HepG2 (cell line): ENCODE data around the gene NPAS2. TPM values are rescaled to one million over a fixed set of nuclear protein-coding genes. Genes with fewer than 3 reads are reported as not detected.
A peak's percentile ranks its signal among the peaks of the same experiment; 100 is the strongest.

Experiments used
- ATF6 ChIP-seq: sonication (generic); formaldehyde crosslinking; conservative IDR thresholded peaks from 2 replicates; pipeline ENCODE4 v1.4.0; 2020; ENCODE audit warnings: missing genetic modification reagents
- ELF3 ChIP-seq: IDR thresholded peaks from 2 replicates; pipeline ENCODE4 v1.6.1; 2016; ENCODE audit warnings: missing genetic modification reagents, missing compliant biosample characterization
- HNF4G ChIP-seq, 2 experiments: sonication (generic) in 1 of 2; formaldehyde crosslinking in 1 of 2; IDR thresholded peaks; 2 replicates each; pipeline versions ENCODE4 v1.4.0 to v1.6.1; 2011 to 2020; ENCODE audit warnings: borderline replicate concordance in 2 of 2, low read depth in 2 of 2, mild to moderate bottlenecking in 2 of 2, low read length in 1 of 2, missing genetic modification reagents in 1 of 2, moderate library complexity in 1 of 2
- KAT7 ChIP-seq: IDR thresholded peaks from 2 replicates; pipeline ENCODE4 v1.6.1; 2018; ENCODE audit warnings: borderline replicate concordance, missing compliant biosample characterization
- NFKBIZ ChIP-seq: IDR thresholded peaks from 2 replicates; pipeline ENCODE4 v1.6.1; 2018; ENCODE audit warnings: missing genetic modification reagents, missing compliant biosample characterization
- ZFAT ChIP-seq: sonication (generic); formaldehyde crosslinking; conservative IDR thresholded peaks from 2 replicates; pipeline ENCODE4 v1.8.1; 2023; ENCODE audit warnings: missing genetic modification reagents, inconsistent platforms
- ZNF562 ChIP-seq: sonication (generic); formaldehyde crosslinking; IDR thresholded peaks from 2 replicates; pipeline ENCODE4 v1.8.0; 2022; ENCODE audit warnings: missing genetic modification reagents, borderline replicate concordance
- ZNF572 ChIP-seq: sonication (generic); formaldehyde crosslinking; IDR thresholded peaks from 2 replicates; pipeline ENCODE4 v1.5.1; 2020; ENCODE audit warnings: mild to moderate bottlenecking, missing genetic modification reagents
- ZNF577 ChIP-seq: sonication (generic); formaldehyde crosslinking; IDR thresholded peaks from 2 replicates; pipeline ENCODE4 v1.4.0; 2020; ENCODE audit warnings: mild to moderate bottlenecking, low read depth, missing genetic modification reagents, borderline replicate concordance
- ZNF639 ChIP-seq: conservative IDR thresholded peaks from 2 replicates; pipeline ENCODE4 v1.6.1; 2018; ENCODE audit warnings: missing genetic modification reagents
- ZNF772 ChIP-seq: sonication (generic); formaldehyde crosslinking; IDR thresholded peaks from 2 replicates; pipeline ENCODE4 v1.5.0; 2020; ENCODE audit warnings: mild to moderate bottlenecking, missing genetic modification reagents
- polyA plus RNA-seq, 8 experiments: library from polyadenylated mRNA; depleted of rRNA in 3 of 8; stranded (reverse) in 7 of 8; unstranded in 1 of 8; fragments of >200 nt; fragmentation: Illumina TruSeq in 4 of 8; extraction: Trizol in 4 of 8; gene quantifications; 2 replicates each; pipeline versions ENCODE4 v1.2.1 to v1.2.3, GENCODE V29; 2011 to 2016; ENCODE audit warnings: low read depth in 4 of 8, missing spikeins in 1 of 8, mixed read lengths in 1 of 8; ENCODE audit not compliant: insufficient read depth in 1 of 8
- total RNA-seq, 5 experiments: library from RNA; depleted of rRNA; stranded (reverse); fragments of >200 nt; fragmentation: Illumina TruSeq; extraction: Trizol; gene quantifications; 2 replicates each; pipeline ENCODE4 v1.2.3, GENCODE V29; 2016; ENCODE audit warnings: low read depth in 1 of 5
- TF ChIP-seq, protein P1 (sequence below): sonication (generic); formaldehyde crosslinking; IDR thresholded peaks from 2 replicates; pipeline ENCODE4 v1.5.0; 2020; ENCODE audit warnings: missing genetic modification reagents
- TF ChIP-seq, protein P2 (sequence below), 2 experiments: sonication (generic) in 1 of 2; formaldehyde crosslinking in 1 of 2; IDR thresholded peaks; 2 replicates each; pipeline versions ENCODE4 v1.4.0 to v1.6.1; 2016 to 2020; ENCODE audit warnings: borderline replicate concordance in 1 of 2, low read depth in 1 of 2, mild to moderate bottlenecking in 1 of 2, missing genetic modification reagents in 1 of 2
- TF ChIP-seq, protein P3 (sequence below): IDR thresholded peaks from 2 replicates; pipeline ENCODE4 v1.6.1; 2018; ENCODE audit warnings: missing genetic modification reagents
- TF ChIP-seq, protein P4 (sequence below): sonication (generic); formaldehyde crosslinking; IDR thresholded peaks from 2 replicates; pipeline ENCODE4 v1.8.0; 2022; ENCODE audit warnings: mild to moderate bottlenecking, missing genetic modification reagents, moderate library complexity

Gene NPAS2
- total and polyA plus RNA-seq, 2 of the 13 experiments (the other 11 are each of a cell fraction or from before 2014, with no cell fraction given), result 14.8 to 37.5 TPM

GRCh38 chr2:100780203-100781008, 39.5 kb upstream of the NPAS2 start (continued):
- TF ChIP-seq ATF6 (CRISPR knock-in tag) (no peak), ZNF572 (CRISPR knock-in tag) (peak; percentile 90), ZFAT (CRISPR knock-in tag) (no peak), NFKBIZ (peak; percentile 98), ZNF562 (no peak), HNF4G (IDR thresholded peaks at IDR 0.05; ENCODE audit: borderline replicate concordance, low read depth, low read length) (peak; percentile 99), HNF4G (CRISPR knock-in tag; IDR thresholded peaks at IDR 0.05; ENCODE audit: borderline replicate concordance, low read depth) (peak; percentile 89; the same call in 1 of the 2 replicates), ELF3 (CRISPR knock-in tag) (peak; percentile 99), KAT7 (peak; percentile 60), ZNF772 (CRISPR knock-in tag) (peak; percentile 89; the same call in 1 of the 2 replicates), ZNF577 (CRISPR knock-in tag) (no peak), ZNF639 (CRISPR knock-in tag) (peak; percentile 57; the same call in 1 of the 2 replicates)
- TF ChIP-seq, protein P1, sequence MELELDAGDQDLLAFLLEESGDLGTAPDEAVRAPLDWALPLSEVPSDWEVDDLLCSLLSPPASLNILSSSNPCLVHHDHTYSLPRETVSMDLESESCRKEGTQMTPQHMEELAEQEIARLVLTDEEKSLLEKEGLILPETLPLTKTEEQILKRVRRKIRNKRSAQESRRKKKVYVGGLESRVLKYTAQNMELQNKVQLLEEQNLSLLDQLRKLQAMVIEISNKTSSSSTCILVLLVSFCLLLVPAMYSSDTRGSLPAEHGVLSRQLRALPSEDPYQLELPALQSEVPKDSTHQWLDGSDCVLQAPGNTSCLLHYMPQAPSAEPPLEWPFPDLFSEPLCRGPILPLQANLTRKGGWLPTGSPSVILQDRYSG (CRISPR knock-in tag), result no peak; the same call in 1 of the 2 replicates
- TF ChIP-seq, protein P2, sequence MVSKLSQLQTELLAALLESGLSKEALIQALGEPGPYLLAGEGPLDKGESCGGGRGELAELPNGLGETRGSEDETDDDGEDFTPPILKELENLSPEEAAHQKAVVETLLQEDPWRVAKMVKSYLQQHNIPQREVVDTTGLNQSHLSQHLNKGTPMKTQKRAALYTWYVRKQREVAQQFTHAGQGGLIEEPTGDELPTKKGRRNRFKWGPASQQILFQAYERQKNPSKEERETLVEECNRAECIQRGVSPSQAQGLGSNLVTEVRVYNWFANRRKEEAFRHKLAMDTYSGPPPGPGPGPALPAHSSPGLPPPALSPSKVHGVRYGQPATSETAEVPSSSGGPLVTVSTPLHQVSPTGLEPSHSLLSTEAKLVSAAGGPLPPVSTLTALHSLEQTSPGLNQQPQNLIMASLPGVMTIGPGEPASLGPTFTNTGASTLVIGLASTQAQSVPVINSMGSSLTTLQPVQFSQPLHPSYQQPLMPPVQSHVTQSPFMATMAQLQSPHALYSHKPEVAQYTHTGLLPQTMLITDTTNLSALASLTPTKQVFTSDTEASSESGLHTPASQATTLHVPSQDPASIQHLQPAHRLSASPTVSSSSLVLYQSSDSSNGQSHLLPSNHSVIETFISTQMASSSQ (IDR thresholded peaks at IDR 0.05; ENCODE audit: low read depth), result peak; percentile 83
- TF ChIP-seq, protein P2 (CRISPR knock-in tag; IDR thresholded peaks at IDR 0.05; ENCODE audit: borderline replicate concordance), result peak; percentile 68
- TF ChIP-seq, protein P3, sequence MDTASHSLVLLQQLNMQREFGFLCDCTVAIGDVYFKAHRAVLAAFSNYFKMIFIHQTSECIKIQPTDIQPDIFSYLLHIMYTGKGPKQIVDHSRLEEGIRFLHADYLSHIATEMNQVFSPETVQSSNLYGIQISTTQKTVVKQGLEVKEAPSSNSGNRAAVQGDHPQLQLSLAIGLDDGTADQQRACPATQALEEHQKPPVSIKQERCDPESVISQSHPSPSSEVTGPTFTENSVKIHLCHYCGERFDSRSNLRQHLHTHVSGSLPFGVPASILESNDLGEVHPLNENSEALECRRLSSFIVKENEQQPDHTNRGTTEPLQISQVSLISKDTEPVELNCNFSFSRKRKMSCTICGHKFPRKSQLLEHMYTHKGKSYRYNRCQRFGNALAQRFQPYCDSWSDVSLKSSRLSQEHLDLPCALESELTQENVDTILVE (CRISPR knock-in tag), result peak; percentile 94
- TF ChIP-seq, protein P4, sequence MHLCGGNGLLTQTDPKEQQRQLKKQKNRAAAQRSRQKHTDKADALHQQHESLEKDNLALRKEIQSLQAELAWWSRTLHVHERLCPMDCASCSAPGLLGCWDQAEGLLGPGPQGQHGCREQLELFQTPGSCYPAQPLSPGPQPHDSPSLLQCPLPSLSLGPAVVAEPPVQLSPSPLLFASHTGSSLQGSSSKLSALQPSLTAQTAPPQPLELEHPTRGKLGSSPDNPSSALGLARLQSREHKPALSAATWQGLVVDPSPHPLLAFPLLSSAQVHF (CRISPR knock-in tag), result 0 out of 2 replicates have a peak, but pooled peaks have one; percentile 59
